ENCODE data around the gene VAC14.

VAC14 gene

DNA sequence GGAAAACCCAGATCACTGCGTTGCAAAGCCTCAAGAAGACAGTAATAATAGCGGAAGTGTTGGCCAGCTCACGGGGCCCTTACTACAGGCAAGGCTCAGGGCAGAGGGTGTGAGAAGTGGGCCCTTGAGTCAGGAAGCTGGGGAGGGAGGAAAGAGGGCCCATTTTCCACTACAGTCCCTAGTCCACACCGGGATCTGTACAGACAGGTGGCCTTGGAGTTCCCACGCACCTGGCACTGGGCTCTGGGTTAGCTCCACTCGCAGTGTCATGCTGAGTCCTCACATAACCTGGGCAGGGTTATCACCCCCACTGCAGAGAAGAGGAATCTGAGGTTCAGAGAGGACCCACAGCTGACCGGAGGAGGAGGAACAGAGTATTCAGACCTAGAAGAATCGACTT lies 98.3 kb downstream of the VAC14 start:
- TF ChIP-seq TAF1 (IDR thresholded peaks at IDR 0.05; ENCODE audit: borderline replicate concordance, insufficient read depth, low read length) = no peak
- TF ChIP-seq, protein P1, sequence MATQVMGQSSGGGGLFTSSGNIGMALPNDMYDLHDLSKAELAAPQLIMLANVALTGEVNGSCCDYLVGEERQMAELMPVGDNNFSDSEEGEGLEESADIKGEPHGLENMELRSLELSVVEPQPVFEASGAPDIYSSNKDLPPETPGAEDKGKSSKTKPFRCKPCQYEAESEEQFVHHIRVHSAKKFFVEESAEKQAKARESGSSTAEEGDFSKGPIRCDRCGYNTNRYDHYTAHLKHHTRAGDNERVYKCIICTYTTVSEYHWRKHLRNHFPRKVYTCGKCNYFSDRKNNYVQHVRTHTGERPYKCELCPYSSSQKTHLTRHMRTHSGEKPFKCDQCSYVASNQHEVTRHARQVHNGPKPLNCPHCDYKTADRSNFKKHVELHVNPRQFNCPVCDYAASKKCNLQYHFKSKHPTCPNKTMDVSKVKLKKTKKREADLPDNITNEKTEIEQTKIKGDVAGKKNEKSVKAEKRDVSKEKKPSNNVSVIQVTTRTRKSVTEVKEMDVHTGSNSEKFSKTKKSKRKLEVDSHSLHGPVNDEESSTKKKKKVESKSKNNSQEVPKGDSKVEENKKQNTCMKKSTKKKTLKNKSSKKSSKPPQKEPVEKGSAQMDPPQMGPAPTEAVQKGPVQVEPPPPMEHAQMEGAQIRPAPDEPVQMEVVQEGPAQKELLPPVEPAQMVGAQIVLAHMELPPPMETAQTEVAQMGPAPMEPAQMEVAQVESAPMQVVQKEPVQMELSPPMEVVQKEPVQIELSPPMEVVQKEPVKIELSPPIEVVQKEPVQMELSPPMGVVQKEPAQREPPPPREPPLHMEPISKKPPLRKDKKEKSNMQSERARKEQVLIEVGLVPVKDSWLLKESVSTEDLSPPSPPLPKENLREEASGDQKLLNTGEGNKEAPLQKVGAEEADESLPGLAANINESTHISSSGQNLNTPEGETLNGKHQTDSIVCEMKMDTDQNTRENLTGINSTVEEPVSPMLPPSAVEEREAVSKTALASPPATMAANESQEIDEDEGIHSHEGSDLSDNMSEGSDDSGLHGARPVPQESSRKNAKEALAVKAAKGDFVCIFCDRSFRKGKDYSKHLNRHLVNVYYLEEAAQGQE (IDR thresholded peaks at IDR 0.05; ENCODE audit: insufficient read depth in 1 of 2, low read depth in 2 of 2, low read length in 2 of 2) = no peak
- no peak for TF ChIP-seq SIN3A (IDR thresholded peaks at IDR 0.05; ENCODE audit: borderline replicate concordance, insufficient read depth, low read length)
- no peak for TF ChIP-seq FOXP2 (optimal IDR thresholded peaks at IDR 0.05; ENCODE audit: borderline replicate concordance, extremely low read depth, extremely low read length, insufficient read depth)
- TF ChIP-seq POLR2AphosphoS5 (IDR thresholded peaks at IDR 0.05; ENCODE audit: low read depth, low read length) = no peak

DNA sequence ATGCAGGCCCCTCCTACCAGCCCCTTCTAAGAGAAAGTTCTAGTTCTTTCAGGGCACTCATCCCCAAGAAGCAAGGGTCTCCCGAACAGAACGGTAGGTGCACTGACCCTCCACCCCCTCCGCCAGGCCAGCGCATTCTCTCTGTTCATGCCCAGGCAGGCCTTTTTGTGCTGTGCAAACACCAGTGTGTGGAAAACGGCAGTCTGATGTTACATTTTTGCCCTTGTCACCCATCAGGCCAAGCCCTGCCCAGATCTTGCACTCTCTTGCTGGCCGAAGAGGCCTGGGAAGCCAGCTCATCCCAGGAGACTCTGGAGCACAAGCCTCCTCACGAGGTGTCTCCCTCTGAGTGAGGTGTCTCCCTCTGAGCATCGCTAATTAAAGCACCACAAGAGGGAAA lies 99.0 kb downstream of the VAC14 start:
- TF ChIP-seq SIN3A (IDR thresholded peaks at IDR 0.05; ENCODE audit: borderline replicate concordance, insufficient read depth, low read length) = no peak
- TF ChIP-seq POLR2AphosphoS5 (IDR thresholded peaks at IDR 0.05; ENCODE audit: low read depth, low read length) = no peak
- no peak for TF ChIP-seq TAF1 (IDR thresholded peaks at IDR 0.05; ENCODE audit: borderline replicate concordance, insufficient read depth, low read length)
- TF ChIP-seq, protein P1 (IDR thresholded peaks at IDR 0.05; ENCODE audit: insufficient read depth in 1 of 2, low read depth in 2 of 2, low read length in 2 of 2) = no peak
- no peak for TF ChIP-seq FOXP2 (optimal IDR thresholded peaks at IDR 0.05; ENCODE audit: borderline replicate concordance, extremely low read depth, extremely low read length, insufficient read depth)

DNA sequence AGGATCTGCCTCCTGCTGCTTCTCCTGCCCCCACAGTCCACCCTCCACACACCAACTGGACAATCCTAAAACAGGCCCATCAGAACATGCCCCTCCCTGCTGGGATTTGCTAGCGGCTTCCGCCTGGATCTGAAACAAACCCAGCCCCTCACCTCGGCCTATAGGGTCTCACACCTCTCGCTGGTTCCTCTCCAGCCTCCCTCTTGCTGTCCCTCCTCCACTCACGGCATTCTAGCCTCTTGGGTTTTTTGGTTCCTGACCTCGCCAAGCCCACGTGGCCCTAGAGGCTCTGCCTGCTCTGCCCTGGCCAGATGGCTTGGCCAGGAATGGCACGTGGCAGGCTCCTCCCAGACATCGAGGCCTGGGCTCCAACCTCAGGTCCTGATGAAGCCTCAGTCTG lies 99.4 kb downstream of the VAC14 start:
- TF ChIP-seq, protein P1 (IDR thresholded peaks at IDR 0.05; ENCODE audit: insufficient read depth in 1 of 2, low read depth in 2 of 2, low read length in 2 of 2) = no peak
- TF ChIP-seq SIN3A (IDR thresholded peaks at IDR 0.05; ENCODE audit: borderline replicate concordance, insufficient read depth, low read length) (no peak), FOXP2 (optimal IDR thresholded peaks at IDR 0.05; ENCODE audit: borderline replicate concordance, extremely low read depth, extremely low read length, insufficient read depth) (no peak), TAF1 (IDR thresholded peaks at IDR 0.05; ENCODE audit: borderline replicate concordance, insufficient read depth, low read length) (no peak), POLR2AphosphoS5 (IDR thresholded peaks at IDR 0.05; ENCODE audit: low read depth, low read length) (no peak)

DNA sequence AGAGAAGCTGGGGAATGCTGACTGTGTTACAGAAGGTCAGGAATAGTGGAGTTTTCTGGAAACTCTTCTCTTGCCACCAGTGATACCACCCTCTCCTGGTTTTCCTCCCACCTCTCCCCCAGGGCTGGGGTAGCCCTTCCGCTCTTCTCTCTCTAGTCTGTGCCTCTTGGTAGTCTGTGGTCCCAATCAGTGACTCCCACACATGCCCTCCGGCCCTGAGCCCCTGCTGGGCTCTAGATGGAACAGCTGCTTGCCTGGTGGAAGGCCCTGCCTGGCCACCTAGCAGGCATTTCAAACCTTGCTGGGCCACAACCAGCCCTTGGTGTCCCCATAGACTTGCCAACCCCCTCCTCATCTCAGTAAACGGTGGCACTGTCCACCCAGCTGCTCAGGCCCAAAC lies 99.9 kb downstream of the VAC14 start:
- TF ChIP-seq, protein P1 (IDR thresholded peaks at IDR 0.05; ENCODE audit: insufficient read depth in 1 of 2, low read depth in 2 of 2, low read length in 2 of 2) = no peak
- TF ChIP-seq FOXP2 (optimal IDR thresholded peaks at IDR 0.05; ENCODE audit: borderline replicate concordance, extremely low read depth, extremely low read length, insufficient read depth) = no peak
- no peak for TF ChIP-seq SIN3A (IDR thresholded peaks at IDR 0.05; ENCODE audit: borderline replicate concordance, insufficient read depth, low read length)
- no peak for TF ChIP-seq POLR2AphosphoS5 (IDR thresholded peaks at IDR 0.05; ENCODE audit: low read depth, low read length)
- no peak for TF ChIP-seq TAF1 (IDR thresholded peaks at IDR 0.05; ENCODE audit: borderline replicate concordance, insufficient read depth, low read length)
